ENCODE data around the gene SOHLH1. TPM values are rescaled to one million over a fixed set of nuclear protein-coding genes. Genes with fewer than 3 reads are reported as not detected.

SOHLH1 gene
- total RNA-seq, 1 donor: not detected

- Histone ChIP-seq H3K27me3 (ENCODE audit: insufficient read depth, low read length) (no peaks in the 10 kb centered on the region), H3K4me2 (ENCODE audit: insufficient read depth, low read length) (no peak overlapping the region), H3K79me2 (ENCODE audit: insufficient read depth, low read length) (no peaks in the 10 kb centered on the region), H2AFZ (ENCODE audit: low read length) (no peak overlapping the region), H3K36me3 (ENCODE audit: insufficient read depth, low read length) (no peaks in the 10 kb centered on the region), H3K4me1 (ENCODE audit: insufficient read depth, low read length) (no peaks in the 10 kb centered on the region), H3K9me3 (ENCODE audit: low read depth, low read length) (no peaks in the 10 kb centered on the region), H3K27ac (ENCODE audit: low read depth, low read length) (no peak overlapping the region), H3K4me3 (ENCODE audit: insufficient read depth, low read length) (no peak overlapping the region), H4K20me1 (ENCODE audit: insufficient read depth, low read length) (peaks cover 2% of the 10 kb centered on the region)
- no peak for TF ChIP-seq CTCF (IDR thresholded peaks at IDR 0.05; ENCODE audit: extremely low read depth, low read depth, low read length)
- no peak for DNase-seq (ENCODE audit: insufficient read length, low spot score, missing footprints)
These were observed 12.1 kb downstream of the SOHLH1 start for GRCh38 chr9:135687216-135687615.

DNA sequence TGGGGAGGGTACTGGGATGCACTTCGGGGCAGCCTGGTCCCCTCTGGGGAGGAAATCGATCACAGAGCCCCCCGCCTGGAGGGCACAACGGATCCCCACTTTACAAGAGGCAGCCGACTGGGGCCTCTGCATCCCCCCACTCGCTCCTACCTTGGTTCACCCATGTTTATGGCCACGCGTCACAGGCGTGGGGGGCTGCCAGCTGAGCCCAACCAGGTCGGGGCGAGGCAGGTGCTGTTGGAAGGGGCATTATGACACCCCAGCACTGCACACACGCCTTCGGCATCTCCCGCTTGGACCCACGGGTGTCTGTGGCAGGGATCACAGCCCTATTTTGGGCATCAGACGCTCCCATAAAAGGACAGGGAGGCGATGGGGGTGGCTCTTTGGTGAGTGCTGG lies 14.6 kb downstream of the SOHLH1 start:
- Histone ChIP-seq H2AFZ (ENCODE audit: low read length) (no peak overlapping the region), H3K27me3 (ENCODE audit: insufficient read depth, low read length) (no peaks in the 10 kb centered on the region), H3K4me2 (ENCODE audit: insufficient read depth, low read length) (no peak overlapping the region), H4K20me1 (ENCODE audit: insufficient read depth, low read length) (peaks cover 2% of the 10 kb centered on the region), H3K9me3 (ENCODE audit: low read depth, low read length) (no peaks in the 10 kb centered on the region), H3K27ac (ENCODE audit: low read depth, low read length) (no peak overlapping the region), H3K36me3 (ENCODE audit: insufficient read depth, low read length) (no peaks in the 10 kb centered on the region), H3K79me2 (ENCODE audit: insufficient read depth, low read length) (no peaks in the 10 kb centered on the region), H3K4me1 (ENCODE audit: insufficient read depth, low read length) (no peaks in the 10 kb centered on the region), H3K4me3 (ENCODE audit: insufficient read depth, low read length) (no peak overlapping the region)
- DNase-seq (ENCODE audit: insufficient read length, low spot score, missing footprints): no peak
- TF ChIP-seq CTCF (IDR thresholded peaks at IDR 0.05; ENCODE audit: extremely low read depth, low read depth, low read length): no peak

DNA sequence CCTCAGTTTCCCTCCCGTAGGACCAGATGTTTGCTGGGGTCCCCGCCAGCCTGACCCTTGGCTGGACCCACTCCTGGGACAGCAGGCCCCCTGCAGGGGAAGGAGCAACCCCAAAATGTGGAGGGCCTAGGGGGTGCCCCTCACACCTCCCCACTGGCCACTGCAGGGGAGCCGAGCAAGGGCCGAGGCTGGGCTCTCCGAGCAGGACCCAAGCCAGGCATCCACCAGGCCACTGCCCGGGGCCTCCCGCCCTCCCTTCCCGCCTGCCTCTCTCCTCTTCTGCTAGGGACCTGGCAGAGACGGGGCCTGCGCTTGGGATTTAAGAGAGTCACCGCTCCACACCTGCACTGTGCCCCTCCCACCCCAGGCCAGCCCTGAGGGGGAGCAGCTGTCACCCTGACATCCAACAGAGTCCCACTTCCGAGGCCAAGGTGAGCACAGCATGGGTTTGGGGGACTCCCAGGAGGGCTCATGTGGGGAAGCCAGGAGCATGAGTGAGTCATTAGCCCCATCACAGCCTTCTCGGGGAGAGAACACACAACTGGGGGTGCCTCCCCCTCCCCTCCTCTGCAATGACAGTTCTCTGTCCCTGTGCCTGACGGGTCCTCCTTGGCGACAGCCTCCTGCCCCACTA lies 15.8 kb downstream of the SOHLH1 start:
- no peaks in the 10 kb centered on the region for H3K79me2 ChIP-seq (ENCODE audit: insufficient read depth, low read length)

GRCh38 chr9:135681161-135681560 lies 18.1 kb downstream of the SOHLH1 start:
- Histone ChIP-seq H3K27me3 (ENCODE audit: insufficient read depth, low read length) (no peaks in the 10 kb centered on the region), H4K20me1 (ENCODE audit: insufficient read depth, low read length) (no peaks in the 10 kb centered on the region), H3K4me3 (ENCODE audit: insufficient read depth, low read length) (no peak overlapping the region), H3K79me2 (ENCODE audit: insufficient read depth, low read length) (no peaks in the 10 kb centered on the region), H3K9me3 (ENCODE audit: low read depth, low read length) (no peaks in the 10 kb centered on the region), H3K36me3 (ENCODE audit: insufficient read depth, low read length) (no peaks in the 10 kb centered on the region), H3K4me1 (ENCODE audit: insufficient read depth, low read length) (no peaks in the 10 kb centered on the region), H3K27ac (ENCODE audit: low read depth, low read length) (no peak overlapping the region), H3K4me2 (ENCODE audit: insufficient read depth, low read length) (no peak overlapping the region), H2AFZ (ENCODE audit: low read length) (no peak overlapping the region)
- no peak for TF ChIP-seq CTCF (IDR thresholded peaks at IDR 0.05; ENCODE audit: extremely low read depth, low read depth, low read length)
- no peak for DNase-seq (ENCODE audit: insufficient read length, low spot score, missing footprints)

More for the DNA sequence above, 15.8 kb downstream of the SOHLH1 start:
- no peak overlapping the region for H2AFZ ChIP-seq (ENCODE audit: low read length)
- H3K4me2 ChIP-seq (ENCODE audit: insufficient read depth, low read length): no peak overlapping the region
- no peak for TF ChIP-seq CTCF (IDR thresholded peaks at IDR 0.05; ENCODE audit: extremely low read depth, low read depth, low read length)
- no peaks in the 10 kb centered on the region for H3K27me3 ChIP-seq (ENCODE audit: insufficient read depth, low read length)
- peaks cover 2% of the 10 kb centered on the region for H4K20me1 ChIP-seq (ENCODE audit: insufficient read depth, low read length)
- no peaks in the 10 kb centered on the region for H3K36me3 ChIP-seq (ENCODE audit: insufficient read depth, low read length)
- no peak for DNase-seq (ENCODE audit: insufficient read length, low spot score, missing footprints)
- H3K9me3 ChIP-seq (ENCODE audit: low read depth, low read length): no peaks in the 10 kb centered on the region
- H3K27ac ChIP-seq (ENCODE audit: low read depth, low read length): no peak overlapping the region
- no peak overlapping the region for H3K4me3 ChIP-seq (ENCODE audit: insufficient read depth, low read length)
- H3K4me1 ChIP-seq (ENCODE audit: insufficient read depth, low read length): no peaks in the 10 kb centered on the region
